ENCODE results near the gene ARF1. TPM values are rescaled to one million over a fixed set of nuclear protein-coding genes. Genes with fewer than 3 reads are reported as not detected.

The ARF1 gene
- polyA plus RNA-seq, 2 donors: 180 to 295 TPM

DNA sequence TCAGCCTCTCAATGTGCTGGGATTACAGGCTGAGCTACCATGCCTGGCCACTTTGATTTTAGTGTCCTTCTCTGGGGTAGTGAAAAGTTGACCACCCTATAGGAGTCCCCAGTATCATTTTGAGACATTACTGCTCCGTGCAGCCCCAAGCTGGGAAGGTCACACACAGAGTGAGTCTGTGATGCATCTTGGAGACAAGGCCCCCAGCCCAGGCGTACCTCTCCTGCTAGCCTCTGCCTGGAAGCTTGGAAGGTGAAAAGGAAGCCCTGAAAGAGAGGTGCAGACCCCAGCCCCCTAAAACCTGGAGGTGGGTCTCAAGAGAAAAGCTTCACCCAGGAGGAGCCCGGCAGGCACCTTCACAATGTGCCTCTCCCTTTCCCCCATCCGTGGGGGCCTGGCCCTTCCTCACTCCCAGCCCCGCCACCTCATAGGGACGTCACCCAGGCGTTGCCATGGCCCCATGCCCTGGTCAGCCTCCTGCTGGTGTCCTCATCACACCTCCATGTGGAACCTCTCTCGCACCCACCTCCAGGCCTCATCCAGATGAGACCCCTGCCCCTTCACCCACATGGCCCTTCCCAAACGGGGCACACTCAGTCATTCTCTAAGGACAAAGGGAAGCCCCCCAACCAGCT, 5.6 kb upstream of the ARF1 start:
- H3K4me3 ChIP-seq (ENCODE audit: low read depth in 1 of 2, low read length in 2 of 2): no peak overlapping the region
- WGBS, 2 donors: 73 to 78% methylated on average over 9 of the region's 9 CpGs
- peaks cover 6 to 7% of the 10 kb centered on the region in 2 donors for H3K4me1 ChIP-seq (ENCODE audit: control insufficient read depth in 2 of 2, insufficient read depth in 2 of 2, low read length in 1 of 2)
- no peak overlapping the region for H3K27ac ChIP-seq (ENCODE audit: low read depth in 2 of 2, low read length in 1 of 2)
- no peaks in the 10 kb centered on the region for H3K9me3 ChIP-seq (ENCODE audit: control insufficient read depth in 2 of 2, insufficient read depth in 1 of 2, low read depth in 1 of 2, low read length in 1 of 2)
- H3K36me3 ChIP-seq (ENCODE audit: control insufficient read depth in 2 of 2, insufficient read depth in 2 of 2, low read length in 1 of 2): peaks cover 0 to 3% of the 10 kb centered on the region in 2 donors
- no peaks in the 10 kb centered on the region for H3K27me3 ChIP-seq (ENCODE audit: control insufficient read depth in 1 of 2, insufficient read depth in 2 of 2, low read length in 2 of 2)

- Histone ChIP-seq H3K27ac (ENCODE audit: low read depth in 2 of 2, low read length in 1 of 2) (no peak overlapping the region), H3K27me3 (ENCODE audit: control insufficient read depth in 1 of 2, insufficient read depth in 2 of 2, low read length in 2 of 2) (no peaks in the 10 kb centered on the region), H3K36me3 (ENCODE audit: control insufficient read depth in 2 of 2, insufficient read depth in 2 of 2, low read length in 1 of 2) (peaks cover 0 to 3% of the 10 kb centered on the region in 2 donors), H3K9me3 (ENCODE audit: control insufficient read depth in 2 of 2, insufficient read depth in 1 of 2, low read depth in 1 of 2, low read length in 1 of 2) (no peaks in the 10 kb centered on the region), H3K4me3 (ENCODE audit: low read depth in 1 of 2, low read length in 2 of 2) (no peak overlapping the region), H3K4me1 (ENCODE audit: control insufficient read depth in 2 of 2, insufficient read depth in 2 of 2, low read length in 1 of 2) (peaks cover 6 to 7% of the 10 kb centered on the region in 2 donors)
- 59 to 60% methylated on average over 10 of the region's 10 CpGs for WGBS, 2 donors
Measured at GRCh38 chr1:228077565-228078330, 4.8 kb upstream of the ARF1 start.

DNA sequence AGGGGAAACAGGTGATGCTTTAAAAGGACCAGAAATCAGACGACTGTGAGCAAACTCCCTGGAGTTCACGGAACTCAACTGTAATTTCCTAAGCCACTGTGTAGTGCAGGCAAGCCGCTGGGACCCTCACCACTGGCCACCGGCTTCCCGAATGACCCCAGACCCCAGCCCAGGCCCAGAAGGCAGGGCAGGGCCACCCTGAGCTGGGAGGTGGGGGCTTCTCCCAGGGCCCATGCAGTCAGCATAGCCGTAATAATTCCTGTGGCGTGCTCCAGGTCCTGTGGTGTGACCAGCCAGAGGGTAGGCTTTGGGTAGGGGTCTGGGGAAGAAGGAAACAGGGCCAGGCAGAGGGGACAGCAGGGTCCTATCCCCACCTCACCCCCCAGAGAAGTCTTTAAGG, 3.5 kb upstream of the ARF1 start:
- Histone ChIP-seq H3K4me3 (ENCODE audit: low read depth in 1 of 2, low read length in 2 of 2) (no peak overlapping the region), H3K27me3 (ENCODE audit: control insufficient read depth in 1 of 2, insufficient read depth in 2 of 2, low read length in 2 of 2) (no peaks in the 10 kb centered on the region), H3K4me1 (ENCODE audit: control insufficient read depth in 2 of 2, insufficient read depth in 2 of 2, low read length in 1 of 2) (peaks cover 7 to 9% of the 10 kb centered on the region in 2 donors), H3K36me3 (ENCODE audit: control insufficient read depth in 2 of 2, insufficient read depth in 2 of 2, low read length in 1 of 2) (peaks cover 0 to 3% of the 10 kb centered on the region in 2 donors), H3K27ac (ENCODE audit: low read depth in 2 of 2, low read length in 1 of 2) (no peak overlapping the region), H3K9me3 (ENCODE audit: control insufficient read depth in 2 of 2, insufficient read depth in 1 of 2, low read depth in 1 of 2, low read length in 1 of 2) (no peaks in the 10 kb centered on the region)
- WGBS, 2 donors: 89 to 90% methylated on average over 7 of the region's 7 CpGs

DNA sequence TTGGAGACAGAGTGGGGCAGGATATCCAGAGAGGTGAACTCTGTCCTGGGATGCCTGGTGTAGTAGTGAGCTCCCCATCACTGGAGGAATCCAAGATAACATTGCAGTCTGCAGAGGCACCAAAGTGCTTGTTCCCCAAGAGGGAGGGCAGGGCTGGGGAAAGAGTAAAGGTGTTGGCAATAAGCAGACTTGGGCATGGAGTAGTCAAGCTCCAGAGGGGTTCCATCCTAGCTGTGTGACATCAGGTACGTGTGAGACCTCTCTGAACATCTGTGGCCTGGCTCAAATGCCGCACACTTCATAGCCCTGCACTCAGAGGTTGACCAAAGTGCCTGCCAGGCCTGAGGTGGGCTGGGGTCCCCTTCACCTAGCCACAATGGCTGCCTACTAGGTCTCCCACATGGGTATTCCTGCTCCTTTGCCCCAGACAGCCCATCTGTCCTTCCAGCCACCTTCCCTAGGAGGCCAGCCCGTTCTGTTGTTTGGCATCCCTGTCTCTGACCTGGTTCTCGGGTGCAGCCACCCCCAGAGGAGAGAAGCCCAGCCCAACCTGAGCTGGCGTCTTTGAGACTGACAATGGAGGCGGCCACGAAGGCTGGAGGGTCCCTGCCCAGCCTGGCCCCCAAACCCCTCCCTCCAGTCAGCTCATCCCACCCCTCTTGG, 2.8 kb upstream of the ARF1 start:
- Histone ChIP-seq H3K27me3 (ENCODE audit: control insufficient read depth in 1 of 2, insufficient read depth in 2 of 2, low read length in 2 of 2) (no peaks in the 10 kb centered on the region), H3K27ac (ENCODE audit: low read depth in 2 of 2, low read length in 1 of 2) (no peak overlapping the region), H3K4me3 (ENCODE audit: low read depth in 1 of 2, low read length in 2 of 2) (no peak overlapping the region), H3K36me3 (ENCODE audit: control insufficient read depth in 2 of 2, insufficient read depth in 2 of 2, low read length in 1 of 2) (peaks cover 0 to 3% of the 10 kb centered on the region in 2 donors), H3K9me3 (ENCODE audit: control insufficient read depth in 2 of 2, insufficient read depth in 1 of 2, low read depth in 1 of 2, low read length in 1 of 2) (no peaks in the 10 kb centered on the region), H3K4me1 (ENCODE audit: control insufficient read depth in 2 of 2, insufficient read depth in 2 of 2, low read length in 1 of 2) (peaks cover 7 to 9% of the 10 kb centered on the region in 2 donors)
- WGBS, 2 donors: 92 to 94% methylated on average over 7 of the region's 7 CpGs

GRCh38 chr1:228081144-228081543, 1.4 kb upstream of the ARF1 start:
- H3K36me3 ChIP-seq (ENCODE audit: control insufficient read depth in 2 of 2, insufficient read depth in 2 of 2, low read length in 1 of 2): peaks cover 0 to 3% of the 10 kb centered on the region in 2 donors
- peak overlapping the region; percentile 56 to 88 for H3K4me3 ChIP-seq (ENCODE audit: low read depth in 1 of 2, low read length in 2 of 2)
- no peak overlapping the region for H3K27ac ChIP-seq (ENCODE audit: low read depth in 2 of 2, low read length in 1 of 2)
- WGBS, 2 donors: 68 to 73% methylated on average over 7 of the region's 7 CpGs
- H3K9me3 ChIP-seq (ENCODE audit: control insufficient read depth in 2 of 2, insufficient read depth in 1 of 2, low read depth in 1 of 2, low read length in 1 of 2): no peaks in the 10 kb centered on the region
- no peaks in the 10 kb centered on the region for H3K27me3 ChIP-seq (ENCODE audit: control insufficient read depth in 1 of 2, insufficient read depth in 2 of 2, low read length in 2 of 2)
- H3K4me1 ChIP-seq (ENCODE audit: control insufficient read depth in 2 of 2, insufficient read depth in 2 of 2, low read length in 1 of 2): peaks cover 7 to 22% of the 10 kb centered on the region in 2 donors

GRCh38 chr1:228081578-228082213, 812 bp upstream of the ARF1 start:
- H3K9me3 ChIP-seq (ENCODE audit: control insufficient read depth in 2 of 2, insufficient read depth in 1 of 2, low read depth in 1 of 2, low read length in 1 of 2): no peaks in the 10 kb centered on the region
- peak overlapping the region; percentile 56 to 88 for H3K4me3 ChIP-seq (ENCODE audit: low read depth in 1 of 2, low read length in 2 of 2)
- no peaks in the 10 kb centered on the region for H3K27me3 ChIP-seq (ENCODE audit: control insufficient read depth in 1 of 2, insufficient read depth in 2 of 2, low read length in 2 of 2)
- peak overlapping the region; percentile 62 to 64 for H3K27ac ChIP-seq (ENCODE audit: low read depth in 2 of 2, low read length in 1 of 2)
- H3K4me1 ChIP-seq (ENCODE audit: control insufficient read depth in 2 of 2, insufficient read depth in 2 of 2, low read length in 1 of 2): peaks cover 7 to 22% of the 10 kb centered on the region in 2 donors
- H3K36me3 ChIP-seq (ENCODE audit: control insufficient read depth in 2 of 2, insufficient read depth in 2 of 2, low read length in 1 of 2): peaks cover 0 to 3% of the 10 kb centered on the region in 2 donors
- 7 to 12% methylated on average over 31 of the region's 31 CpGs for WGBS, 2 donors

DNA sequence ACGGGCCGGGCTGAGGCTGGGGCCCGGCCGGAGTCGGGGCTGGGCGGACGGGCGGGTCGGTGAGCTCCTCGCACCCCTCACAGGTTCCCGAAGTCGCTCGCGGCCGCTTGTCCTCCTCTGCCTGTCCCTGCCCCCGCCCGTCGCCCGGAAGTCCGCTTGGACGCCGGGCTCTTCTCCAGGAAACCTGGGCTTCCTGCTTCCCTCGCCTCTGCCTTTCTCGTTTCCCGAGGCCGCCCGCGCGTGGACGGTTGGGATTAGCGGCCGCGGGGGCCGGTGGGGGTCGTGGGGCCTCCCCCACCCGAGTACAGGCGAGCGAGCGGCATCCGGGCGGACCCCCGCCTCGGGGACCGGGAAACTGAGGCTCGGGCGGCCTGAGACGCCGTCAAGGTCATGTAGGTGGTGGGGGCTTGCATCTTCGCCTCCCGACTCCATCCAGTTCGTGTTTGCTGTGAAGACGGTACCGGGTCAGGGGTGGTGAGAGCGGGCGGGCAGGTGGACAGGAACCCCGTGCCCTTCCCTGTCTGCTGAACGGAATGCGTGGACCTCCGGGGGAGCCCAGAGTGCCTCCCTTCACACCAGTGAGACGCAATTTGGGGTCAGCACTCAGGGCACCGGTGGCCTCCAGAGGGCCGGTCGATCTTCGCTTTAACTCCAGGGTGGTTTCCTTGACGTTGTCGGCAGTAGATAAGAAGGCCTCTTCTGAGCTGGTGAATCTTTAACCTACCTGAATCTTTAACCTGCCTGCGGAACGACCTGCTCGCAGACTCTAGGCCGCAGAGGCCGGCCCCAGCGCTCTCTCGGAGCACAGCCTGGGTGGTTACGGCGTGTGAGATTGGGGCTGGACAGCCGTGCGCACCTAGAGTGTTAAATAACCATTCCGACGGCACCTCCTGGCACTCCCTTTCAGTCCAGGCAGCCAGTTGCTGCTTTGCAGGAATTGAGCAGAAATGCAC, 686 bp downstream of the ARF1 start:
- peak overlapping the region; percentile 96 to 99 for H3K27ac ChIP-seq (ENCODE audit: low read depth in 2 of 2, low read length in 1 of 2)
- peak overlapping the region; percentile 93 to 99 for H3K4me3 ChIP-seq (ENCODE audit: low read depth in 1 of 2, low read length in 2 of 2)
- 0 to 1% methylated on average over 78 to 79 of the region's 79 CpGs for WGBS, 2 donors
- H3K27me3 ChIP-seq (ENCODE audit: control insufficient read depth in 1 of 2, insufficient read depth in 2 of 2, low read length in 2 of 2): no peaks in the 10 kb centered on the region
- H3K9me3 ChIP-seq (ENCODE audit: control insufficient read depth in 2 of 2, insufficient read depth in 1 of 2, low read depth in 1 of 2, low read length in 1 of 2): no peaks in the 10 kb centered on the region
- peaks cover 0 to 3% of the 10 kb centered on the region in 2 donors for H3K36me3 ChIP-seq (ENCODE audit: control insufficient read depth in 2 of 2, insufficient read depth in 2 of 2, low read length in 1 of 2)
- H3K4me1 ChIP-seq (ENCODE audit: control insufficient read depth in 2 of 2, insufficient read depth in 2 of 2, low read length in 1 of 2): peaks cover 11 to 28% of the 10 kb centered on the region in 2 donors

GRCh38 chr1:228083871-228084278, 1.4 kb downstream of the ARF1 start:
- peak overlapping the region; percentile 96 to 99 for H3K27ac ChIP-seq (ENCODE audit: low read depth in 2 of 2, low read length in 1 of 2)
- H3K9me3 ChIP-seq (ENCODE audit: control insufficient read depth in 2 of 2, insufficient read depth in 1 of 2, low read depth in 1 of 2, low read length in 1 of 2): no peaks in the 10 kb centered on the region
- no peaks in the 10 kb centered on the region for H3K27me3 ChIP-seq (ENCODE audit: control insufficient read depth in 1 of 2, insufficient read depth in 2 of 2, low read length in 2 of 2)
- peaks cover 0 to 7% of the 10 kb centered on the region in 2 donors for H3K36me3 ChIP-seq (ENCODE audit: control insufficient read depth in 2 of 2, insufficient read depth in 2 of 2, low read length in 1 of 2)
- H3K4me3 ChIP-seq (ENCODE audit: low read depth in 1 of 2, low read length in 2 of 2): peak overlapping the region; percentile 93 to 99
- 2 to 4% methylated on average over 17 of the region's 17 CpGs for WGBS, 2 donors
- H3K4me1 ChIP-seq (ENCODE audit: control insufficient read depth in 2 of 2, insufficient read depth in 2 of 2, low read length in 1 of 2): peaks cover 16 to 33% of the 10 kb centered on the region in 2 donors

All from esophagus (tissue), 2 donors.